ENCODE measurements around the gene TGFB3.

Gene TGFB3

GRCh38 chr14:75995372-75996041 lies 13.7 kb upstream of the TGFB3 start:
- Histone ChIP-seq H3K27ac (no peak overlapping the region), H3K36me3 (no peaks in the 10 kb centered on the region), H3K4me1 (ENCODE audit: control insufficient read depth in 1 of 2, insufficient read depth in 1 of 2, low read depth in 1 of 2, low read length in 1 of 2) (no peaks in the 10 kb centered on the region), H3K9me3 (no peaks in the 10 kb centered on the region), H3K27me3 (no peaks in the 10 kb centered on the region), H3K4me3 (ENCODE audit: low read depth in 1 of 2, low read length in 1 of 2) (no peak overlapping the region)
- no peak for TF ChIP-seq CTCF (IDR thresholded peaks at IDR 0.05)

GRCh38 chr14:75993567-75994041 lies 11.8 kb upstream of the TGFB3 start:
- H3K27ac ChIP-seq: no peak overlapping the region
- no peak for TF ChIP-seq CTCF (IDR thresholded peaks at IDR 0.05)
- no peaks in the 10 kb centered on the region for H3K36me3 ChIP-seq
- H3K4me3 ChIP-seq (ENCODE audit: low read depth in 1 of 2, low read length in 1 of 2): no peak overlapping the region
- H3K4me1 ChIP-seq (ENCODE audit: control insufficient read depth in 1 of 2, insufficient read depth in 1 of 2, low read depth in 1 of 2, low read length in 1 of 2): peaks cover 0 to 5% of the 10 kb centered on the region in 2 experiments
- no peaks in the 10 kb centered on the region for H3K27me3 ChIP-seq
- no peaks in the 10 kb centered on the region for H3K9me3 ChIP-seq

GRCh38 chr14:75991753-75992152 lies 10.0 kb upstream of the TGFB3 start:
- TF ChIP-seq CTCF (IDR thresholded peaks at IDR 0.05): no peak
- Histone ChIP-seq H3K4me1 (ENCODE audit: control insufficient read depth in 1 of 2, insufficient read depth in 1 of 2, low read depth in 1 of 2, low read length in 1 of 2) (peaks cover 0 to 5% of the 10 kb centered on the region in 2 experiments), H3K27ac (no peak overlapping the region), H3K36me3 (no peaks in the 10 kb centered on the region), H3K27me3 (peaks cover 13% of the 10 kb centered on the region), H3K9me3 (no peaks in the 10 kb centered on the region), H3K4me3 (ENCODE audit: low read depth in 1 of 2, low read length in 1 of 2) (no peak overlapping the region)

- Histone ChIP-seq H3K4me1 (ENCODE audit: control insufficient read depth in 1 of 2, insufficient read depth in 1 of 2, low read depth in 1 of 2, low read length in 1 of 2) (peaks cover 6 to 12% of the 10 kb centered on the region in 2 experiments), H3K36me3 (no peaks in the 10 kb centered on the region), H3K27me3 (peaks cover 28% of the 10 kb centered on the region), H3K4me3 (ENCODE audit: low read depth in 1 of 2, low read length in 1 of 2) (no peak overlapping the region), H3K27ac (no peak overlapping the region), H3K9me3 (no peaks in the 10 kb centered on the region)
- TF ChIP-seq CTCF (IDR thresholded peaks at IDR 0.05): no peak
Measured at GRCh38 chr14:75990297-75990696, 8.5 kb upstream of the TGFB3 start.

- H3K9me3 ChIP-seq: no peaks in the 10 kb centered on the region
- H3K4me1 ChIP-seq (ENCODE audit: control insufficient read depth in 1 of 2, insufficient read depth in 1 of 2, low read depth in 1 of 2, low read length in 1 of 2): peaks cover 6 to 13% of the 10 kb centered on the region in 2 experiments
- peaks cover 39% of the 10 kb centered on the region for H3K27me3 ChIP-seq
- no peak overlapping the region for H3K4me3 ChIP-seq (ENCODE audit: low read depth in 1 of 2, low read length in 1 of 2)
- no peak for TF ChIP-seq CTCF (IDR thresholded peaks at IDR 0.05)
- H3K27ac ChIP-seq: no peak overlapping the region
- H3K36me3 ChIP-seq: no peaks in the 10 kb centered on the region
Measured at GRCh38 chr14:75989134-75989533, 7.3 kb upstream of the TGFB3 start.
